GM12891 (cell line): ENCODE measurements around the gene CR1.

Experiments
- PAX5 ChIP-seq: IDR thresholded peaks from 2 replicates; pipeline ENCODE4 v1.6.1; 2011; ENCODE audit warnings: low read length, moderate library complexity, mild to moderate bottlenecking; ENCODE audit not compliant: insufficient read depth, severe bottlenecking
- POLR2A ChIP-seq: IDR thresholded peaks from 2 replicates; pipeline ENCODE4 v1.6.1; 2011; ENCODE audit warnings: low read depth, low read length, control low read depth
- POLR2AphosphoS5 ChIP-seq: IDR thresholded peaks from 2 replicates; pipeline ENCODE4 v1.6.1; 2011; ENCODE audit warnings: low read depth, low read length, control low read depth

- TF ChIP-seq POLR2AphosphoS5 (no peak), PAX5 (no peak), POLR2A (no peak)
Observed at GRCh38 chr1:207501071-207501470, 5.1 kb downstream of the CR1 start.
